Astrocyte (in vitro differentiated cells and primary cell): Measurements from ENCODE around the gene FAM163A.

Experiments
- CTCF ChIP-seq: IDR thresholded peaks from 2 replicates; pipeline ENCODE4 v1.5.1; 2011; ENCODE audit warnings: low read depth, mild to moderate bottlenecking, inconsistent platforms, low read length, moderate library complexity; ENCODE audit not compliant: insufficient read depth
- EZH2 ChIP-seq: IDR thresholded peaks from 2 replicates; pipeline ENCODE4 v1.6.1; 2012; ENCODE audit warnings: mild to moderate bottlenecking, low read length, inconsistent platforms; ENCODE audit not compliant: insufficient read depth

DNA sequence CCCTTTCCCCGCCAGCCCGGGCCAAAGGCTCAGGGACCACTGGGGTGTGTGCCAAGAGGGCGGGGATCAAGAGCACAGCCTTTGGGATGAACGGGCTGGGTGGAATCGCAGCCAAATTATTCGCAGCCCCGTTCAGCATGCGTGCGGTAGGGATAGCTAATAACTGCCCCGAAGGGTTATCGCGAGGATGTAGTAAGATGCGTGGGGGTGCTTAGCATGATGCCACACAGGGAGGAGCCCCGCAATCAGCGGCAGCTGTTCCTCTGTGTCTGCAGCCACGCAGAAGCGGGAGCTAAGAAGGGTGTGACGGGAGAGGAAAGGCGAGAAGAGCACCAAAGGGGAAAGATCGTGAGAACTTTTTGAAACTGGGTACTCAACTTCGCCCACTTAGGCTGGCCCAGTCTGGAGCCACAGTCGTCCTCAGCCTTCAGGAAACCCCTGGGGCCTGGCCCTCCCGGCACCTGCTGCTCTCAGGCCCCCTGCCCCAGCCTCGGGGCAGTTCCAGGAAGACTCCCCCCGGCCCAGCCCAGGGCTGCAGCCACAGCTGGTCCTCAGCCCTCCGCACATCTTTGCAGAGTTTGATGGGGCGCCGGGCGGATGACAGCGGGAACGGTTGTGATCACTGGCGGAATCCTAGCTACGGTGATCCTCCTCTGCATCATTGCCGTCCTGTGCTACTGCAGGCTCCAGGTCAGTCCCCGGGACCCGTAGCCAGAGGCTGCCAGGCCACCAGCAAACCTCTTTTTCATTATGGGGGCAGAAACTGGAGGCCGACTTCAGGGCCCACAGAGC is 69.6 kb downstream of the FAM163A start:
- TF ChIP-seq CTCF = no peak
- TF ChIP-seq EZH2 = no peak
